Neuronal stem cell (in vitro differentiated cells): Measurements from ENCODE around the gene CCDC183.
A peak's percentile ranks its signal among the peaks of the same experiment; 100 is the strongest.
"Not testable (repeated sequence)": the region's sequence is repeated elsewhere in the genome, so short reads cannot be mapped to it uniquely, and the experiment has no call there.

Experiments used
- DNase-seq: peaks from one replicate; pipeline ENCODE4 v3.0.0-alpha.2; 2013; ENCODE audit warnings: low spot score
- H2AFZ ChIP-seq: one replicate; pipeline ENCODE4 v1.6.1; 2013; ENCODE audit warnings: mild to moderate bottlenecking, low read length, inconsistent platforms
- H2AK5ac ChIP-seq: 2 replicates; pipeline ENCODE4 v1.6.1; 2013; ENCODE audit warnings: low read depth, mild to moderate bottlenecking, inconsistent platforms, low read length, moderate library complexity, mixed read lengths
- H2BK120ac ChIP-seq: 2 replicates; pipeline ENCODE4 v1.6.1; 2013; ENCODE audit warnings: low read depth, mild to moderate bottlenecking, inconsistent platforms, low read length, moderate library complexity, mixed read lengths
- H2BK12ac ChIP-seq: one replicate; pipeline ENCODE4 v1.6.1; 2013; ENCODE audit warnings: low read length, inconsistent platforms
- H2BK15ac ChIP-seq: 2 replicates; pipeline ENCODE4 v1.6.1; 2013; ENCODE audit warnings: mild to moderate bottlenecking, low read length, inconsistent platforms, mixed read lengths
- H2BK5ac ChIP-seq: one replicate; pipeline ENCODE4 v1.6.1; 2013; ENCODE audit warnings: inconsistent platforms, mild to moderate bottlenecking, low read length, moderate library complexity
- H3K14ac ChIP-seq: one replicate; pipeline ENCODE4 v1.6.1; 2013; ENCODE audit warnings: low read length, inconsistent platforms
- H3K18ac ChIP-seq: 2 replicates; pipeline ENCODE4 v1.6.1; 2013; ENCODE audit warnings: low read length, inconsistent platforms
- H3K23ac ChIP-seq: 2 replicates; pipeline ENCODE4 v1.6.1; 2013; ENCODE audit warnings: low read depth, mild to moderate bottlenecking, mixed read lengths, low read length, inconsistent platforms; ENCODE audit not compliant: poor library complexity
- H3K27ac ChIP-seq: replicated peaks from 3 replicates; pipeline ENCODE4 v1.5.1; 2013; ENCODE audit warnings: low read length, inconsistent platforms
- H3K27me3 ChIP-seq, 3 experiments: 2 replicates each; pipeline ENCODE4 v1.6.1; 2013; ENCODE audit warnings: low read length in 3 of 3, mild to moderate bottlenecking in 2 of 3, inconsistent platforms in 1 of 3, low read depth in 1 of 3, mixed read lengths in 1 of 3, moderate library complexity in 1 of 3; ENCODE audit not compliant: control insufficient read depth in 3 of 3, insufficient read depth in 3 of 3
- H3K36me3 ChIP-seq, 2 donors: replicated peaks in 1 of 2; 2 replicates each; pipeline ENCODE4 v1.6.1; 2013; ENCODE audit warnings: low read length in 2 of 2; ENCODE audit not compliant: control insufficient read depth in 2 of 2, insufficient read depth in 2 of 2
- H3K4ac ChIP-seq: 2 replicates; pipeline ENCODE4 v1.6.1; 2013; ENCODE audit warnings: inconsistent platforms, mild to moderate bottlenecking, low read length, moderate library complexity
- H3K4me1 ChIP-seq, 2 donors: 1 replicate in 1 of 2; 2 replicates in 1 of 2; pipeline ENCODE4 v1.6.1; 2013; ENCODE audit warnings: low read length in 2 of 2, low read depth in 1 of 2; ENCODE audit not compliant: control insufficient read depth in 2 of 2, insufficient read depth in 1 of 2
- H3K4me2 ChIP-seq: one replicate; pipeline ENCODE4 v1.6.1; 2013; ENCODE audit warnings: mild to moderate bottlenecking, low read length, inconsistent platforms; ENCODE audit not compliant: insufficient read depth, poor library complexity, severe bottlenecking
- H3K4me3 ChIP-seq, 2 donors: 2 replicates each; pipeline ENCODE4 v1.5.1; 2013; ENCODE audit warnings: low read length in 2 of 2, mild to moderate bottlenecking in 2 of 2, inconsistent platforms in 1 of 2, moderate library complexity in 1 of 2
- H3K79me1 ChIP-seq: one replicate; pipeline ENCODE4 v1.6.1; 2013; ENCODE audit warnings: low read depth, mild to moderate bottlenecking, inconsistent platforms, low read length, moderate library complexity
- H3K9ac ChIP-seq: one replicate; pipeline ENCODE4 v1.6.1; 2013; ENCODE audit warnings: mild to moderate bottlenecking, low read depth, low read length, inconsistent platforms; ENCODE audit not compliant: poor library complexity
- H3K9me3 ChIP-seq, 2 donors: replicated peaks in 1 of 2; 2 replicates each; pipeline versions ENCODE3 to v1.6.1; 2013; ENCODE audit warnings: low read length in 2 of 2, mild to moderate bottlenecking in 2 of 2, inconsistent platforms in 1 of 2, low read depth in 1 of 2, mixed read lengths in 1 of 2, moderate library complexity in 1 of 2; ENCODE audit not compliant: control insufficient read depth in 2 of 2, insufficient read depth in 1 of 2
- H4K8ac ChIP-seq: one replicate; pipeline ENCODE4 v1.6.1; 2013; ENCODE audit warnings: low read depth, mild to moderate bottlenecking, inconsistent platforms, low read length, moderate library complexity
- H4K91ac ChIP-seq: one replicate; pipeline ENCODE4 v1.6.1; 2013; ENCODE audit warnings: low read length, low read depth, mild to moderate bottlenecking, inconsistent platforms; ENCODE audit not compliant: poor library complexity
- WGBS, 2 donors: extraction: QIAGEN DNeasy Blood & Tissue Kit; methylation state at CpG; one replicate each; pipeline ENCODE4 v1.1.7; 2013; ENCODE audit warnings: missing lambda C conversion rate in 2 of 2, mixed read lengths in 1 of 2; ENCODE audit not compliant: insufficient read length in 2 of 2, insufficient replicate concordance in 1 of 2; ENCODE audit errors: extremely low coverage in 2 of 2; 5-methylcytosine and 5-hydroxymethylcytosine counted together

CCDC183 gene

DNA sequence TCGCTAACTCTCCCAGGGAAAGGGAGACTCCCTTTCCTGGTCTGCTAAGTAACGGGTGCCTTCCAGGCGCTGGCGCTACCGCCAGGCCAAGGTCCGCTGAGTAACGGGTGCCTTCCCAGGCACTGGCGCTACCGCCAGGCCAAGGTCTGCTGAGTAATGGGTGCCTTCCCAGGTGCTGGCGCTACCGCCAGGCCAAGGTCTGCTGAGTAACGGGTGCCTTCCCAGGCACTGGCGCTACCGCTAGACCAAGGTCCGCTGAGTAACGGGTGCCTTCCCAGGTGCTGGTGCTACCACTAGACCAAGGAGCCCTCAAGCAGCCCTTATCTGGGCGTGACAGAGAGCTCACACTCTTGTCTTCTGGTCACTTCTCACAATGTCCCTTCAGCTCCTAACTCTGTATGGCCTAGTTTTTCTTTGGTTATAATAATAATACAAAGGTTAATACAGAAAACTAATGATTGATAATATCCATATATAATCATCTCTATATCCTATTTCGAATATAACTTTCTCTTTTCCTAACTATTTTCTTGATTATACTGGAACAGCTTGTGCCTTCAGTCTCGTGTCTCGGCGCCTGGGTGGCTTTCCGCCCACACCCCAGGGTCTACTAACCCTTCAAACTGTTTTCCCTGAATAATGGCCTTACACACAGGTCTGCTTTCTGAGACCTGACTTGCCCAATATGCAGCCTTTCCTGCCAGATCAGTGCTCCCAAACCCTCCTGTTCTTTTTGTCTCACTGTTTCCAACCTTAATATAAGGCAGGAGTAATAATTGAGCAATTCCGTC lies 10.4 kb upstream of the CCDC183 start:
- H3K9ac ChIP-seq, H3K18ac ChIP-seq, H3K14ac ChIP-seq, H3K4ac ChIP-seq, H2BK5ac ChIP-seq, H3K9me3 ChIP-seq, DNase-seq, H4K8ac ChIP-seq, H2BK15ac ChIP-seq, H3K4me2 ChIP-seq, H2BK12ac ChIP-seq, H2BK120ac ChIP-seq, H3K4me3 ChIP-seq, H4K91ac ChIP-seq, H3K36me3 ChIP-seq, H3K27ac ChIP-seq, H3K23ac ChIP-seq, H2AK5ac ChIP-seq, H3K79me1 ChIP-seq, H2AFZ ChIP-seq: not testable (repeated sequence)
- no CpG with 5 or more reads among the region's 23 CpGs for WGBS, 2 donors
- H3K27me3 ChIP-seq, result peaks cover 0 to 22% (median 0%) of the 10 kb centered on the region in 3 experiments
- peaks cover 9 to 19% of the 10 kb centered on the region in 2 donors for H3K4me1 ChIP-seq

DNA sequence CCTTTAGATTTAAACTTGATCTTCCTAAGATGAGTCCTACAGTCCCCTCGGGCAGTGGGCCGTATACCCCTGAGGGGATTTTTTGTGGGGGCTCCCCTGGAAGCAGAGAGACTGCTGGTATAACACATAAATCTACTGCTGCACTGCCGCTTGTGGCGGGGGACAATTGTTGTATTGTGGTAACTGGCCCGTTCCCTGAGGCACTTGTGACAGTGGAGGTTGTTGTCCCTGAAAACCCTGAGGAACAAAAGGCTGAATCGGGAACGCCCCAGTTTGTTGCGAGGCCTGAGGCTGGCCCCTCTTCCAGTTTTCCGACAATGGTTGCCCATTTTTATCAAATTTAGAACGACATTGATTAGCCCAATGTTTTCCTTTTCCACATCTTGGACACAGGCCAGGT lies 9.7 kb upstream of the CCDC183 start:
- Histone ChIP-seq H2AFZ (no peak overlapping the region), H3K4me1 (peaks cover 9 to 20% of the 10 kb centered on the region in 2 donors), H2BK120ac (no peak overlapping the region), H2BK15ac (no peak overlapping the region), H3K9me3 (no peaks in the 10 kb centered on the region), H3K27ac (no peak overlapping the region), H4K8ac (no peak overlapping the region), H3K23ac (no peak overlapping the region), H3K18ac (no peak overlapping the region), H3K79me1 (no peaks in the 10 kb centered on the region), H2AK5ac (no peak overlapping the region), H3K9ac (no peak overlapping the region), H3K27me3 (peaks cover 0 to 18% (median 0%) of the 10 kb centered on the region in 3 experiments), H2BK5ac (no peak overlapping the region), H3K36me3 (no peaks in the 10 kb centered on the region), H3K4ac (no peak overlapping the region), H3K14ac (no peak overlapping the region), H3K4me3 (no peak overlapping the region), H3K4me2 (no peak overlapping the region), H4K91ac (no peak overlapping the region), H2BK12ac (no peak overlapping the region)
- DNase-seq, result no peak
- no CpG with 5 or more reads among the region's 10 CpGs for WGBS, 2 donors

DNA sequence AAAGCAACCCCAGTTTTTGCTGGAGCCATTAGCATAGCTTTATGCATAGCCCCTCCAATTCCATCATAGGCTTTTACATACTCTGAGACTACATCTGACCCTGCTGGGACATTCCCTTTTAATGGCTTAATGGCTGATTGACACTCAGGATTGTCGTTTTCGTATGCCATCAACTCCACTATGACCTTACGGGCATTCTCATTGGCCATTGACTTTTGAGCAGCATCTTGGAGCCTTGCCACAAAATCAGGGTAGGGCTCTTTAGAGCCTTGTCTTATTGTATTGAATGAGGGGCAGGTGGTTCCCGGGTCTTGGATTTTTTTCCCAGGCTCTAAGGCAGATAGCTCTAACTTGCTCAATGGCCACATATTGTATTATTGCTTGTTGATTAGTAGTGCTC lies 9.2 kb upstream of the CCDC183 start:
- H4K8ac ChIP-seq, H2BK12ac ChIP-seq: not testable (repeated sequence)
- no CpG with 5 or more reads among the region's 4 CpGs for WGBS, 2 donors

DNA sequence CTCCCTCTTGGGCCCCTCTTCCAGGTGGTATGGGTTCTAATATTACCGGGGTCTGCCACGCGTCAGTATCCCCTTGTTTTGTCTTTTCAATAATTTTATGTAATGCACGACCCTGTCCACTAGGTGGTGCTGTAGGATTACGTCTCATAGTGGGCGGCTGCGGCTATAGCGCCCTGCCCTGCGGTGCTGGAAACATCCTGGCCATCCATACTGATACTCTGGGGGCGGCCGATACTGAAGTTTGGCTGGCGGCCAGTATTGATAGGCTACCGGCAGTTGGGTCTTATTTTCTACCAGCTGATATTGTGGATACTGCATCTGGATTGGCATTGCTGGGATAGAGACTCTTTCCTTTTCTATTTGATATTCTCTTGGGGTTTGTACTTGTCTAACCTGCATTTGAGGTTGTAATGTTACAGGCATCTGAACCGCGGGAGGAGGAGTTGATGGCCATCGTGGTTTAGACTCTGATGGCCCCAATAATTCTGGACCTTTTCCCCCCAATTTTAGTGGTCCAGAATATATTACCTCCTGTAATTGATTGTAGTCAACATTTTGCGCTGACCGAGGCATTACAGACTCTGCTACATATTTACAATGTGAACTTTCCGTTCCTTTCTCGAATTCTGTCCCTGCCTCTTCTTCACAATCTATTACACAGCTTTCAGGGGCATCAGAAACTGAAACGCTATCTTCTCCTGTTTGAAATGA lies 8.3 kb upstream of the CCDC183 start:
- no peak overlapping the region for H4K8ac ChIP-seq
- H3K23ac ChIP-seq, result no peak overlapping the region
- H3K27me3 ChIP-seq, result peaks cover 0 to 5% (median 0%) of the 10 kb centered on the region in 3 experiments
- H3K18ac ChIP-seq, result no peak overlapping the region
- no peak overlapping the region for H3K4me3 ChIP-seq
- H3K79me1 ChIP-seq, result no peaks in the 10 kb centered on the region
- H2AK5ac ChIP-seq, result no peak overlapping the region
- H3K27ac ChIP-seq, result no peak overlapping the region
- H2BK15ac ChIP-seq, result no peak overlapping the region
- peaks cover 4% of the 10 kb centered on the region in 2 donors for H3K36me3 ChIP-seq
- no peak overlapping the region for H3K9ac ChIP-seq
- peaks cover 12 to 23% of the 10 kb centered on the region in 2 donors for H3K4me1 ChIP-seq
- no peak overlapping the region for H2BK120ac ChIP-seq
- H3K4ac ChIP-seq, result no peak overlapping the region
- no peak overlapping the region for H3K14ac ChIP-seq
- no peak overlapping the region for H3K4me2 ChIP-seq
- no peak overlapping the region for H2BK12ac ChIP-seq
- peak; percentile 86 for DNase-seq
- peak overlapping the region; percentile 59 for H2AFZ ChIP-seq
- WGBS, 2 donors, result no CpG with 5 or more reads among the region's 21 CpGs
- H4K91ac ChIP-seq, result no peak overlapping the region
- no peaks in the 10 kb centered on the region for H3K9me3 ChIP-seq
- H2BK5ac ChIP-seq, result no peak overlapping the region

More for the DNA sequence above, 9.2 kb upstream of the CCDC183 start:
- H3K79me1 ChIP-seq, H3K4ac ChIP-seq, H3K14ac ChIP-seq, H3K4me3 ChIP-seq, H3K4me2 ChIP-seq, H2AFZ ChIP-seq, H3K23ac ChIP-seq, H4K91ac ChIP-seq, H2AK5ac ChIP-seq, H3K9ac ChIP-seq, H2BK15ac ChIP-seq, H3K9me3 ChIP-seq, H3K36me3 ChIP-seq, H3K18ac ChIP-seq, H2BK120ac ChIP-seq, DNase-seq, H2BK5ac ChIP-seq, H3K27ac ChIP-seq: not testable (repeated sequence)
- peaks cover 9 to 23% of the 10 kb centered on the region in 2 donors for H3K4me1 ChIP-seq
- H3K27me3 ChIP-seq, result peaks cover 0 to 14% (median 0%) of the 10 kb centered on the region in 3 experiments
